Esophagus muscularis mucosa (tissue), 4 donors: ENCODE results near the gene NCBP1. TPM values are rescaled to one million over a fixed set of nuclear protein-coding genes. Genes with fewer than 3 reads are reported as not detected.
"Not testable (repeated sequence)": the region's sequence is repeated elsewhere in the genome, so short reads cannot be mapped to it uniquely, and the experiment has no call there.

ENCODE experiments used
- DNase-seq: peaks from one replicate; pipeline ENCODE4 v3.0.0-alpha.2; 2017; ENCODE audit errors: extremely low spot score
- H3K27ac ChIP-seq, 4 donors: fragments of 200-600 bp; sonication (generic); replicated peaks in 1 of 4; 1 replicate in 3 of 4; 2 replicates in 1 of 4; pipeline ENCODE4 v1.5.1; 2016 to 2019; ENCODE audit warnings: mild to moderate bottlenecking in 1 of 4
- H3K27me3 ChIP-seq, 4 donors: fragments of 200-600 bp; sonication (generic); one replicate each; pipeline versions ENCODE4 v1.5.1 to v1.6.0; 2016 to 2019
- H3K36me3 ChIP-seq, 4 donors: fragments of 200-600 bp; sonication (generic); one replicate each; pipeline ENCODE4 v1.5.1; 2016 to 2019
- H3K4me1 ChIP-seq, 4 donors: fragments of 200-600 bp; sonication (generic); one replicate each; pipeline ENCODE4 v1.5.1; 2016 to 2019
- H3K4me3 ChIP-seq, 4 donors: fragments of 200-600 bp; sonication (generic); 1 replicate in 2 of 4; 2 replicates in 2 of 4; pipeline ENCODE4 v1.5.1; 2016 to 2019; ENCODE audit warnings: mild to moderate bottlenecking in 4 of 4, moderate library complexity in 1 of 4
- H3K9me3 ChIP-seq, 4 donors: fragments of 200-600 bp; sonication (generic); 1 replicate in 3 of 4; 2 replicates in 1 of 4; pipeline ENCODE4 v1.5.1; 2016 to 2019
- CTCF ChIP-seq, 3 experiments: fragments of 200-600 bp in 2 of 3; fragments of 450-650 bp in 1 of 3; sonication (generic) in 2 of 3; IDR thresholded peaks; one replicate each; pipeline ENCODE4 v1.5.1; 2017 to 2019; ENCODE audit warnings: antibody characterized with exemption in 3 of 3, mild to moderate bottlenecking in 2 of 3, moderate library complexity in 1 of 3
- EP300 ChIP-seq: sonication (generic); formaldehyde crosslinking; IDR thresholded peaks from one replicate; pipeline ENCODE4 v1.6.1; 2017; ENCODE audit warnings: antibody characterized with exemption
- POLR2A ChIP-seq: fragments of 450-650 bp; IDR thresholded peaks from one replicate; pipeline ENCODE4 v1.6.1; 2017; ENCODE audit warnings: antibody characterized with exemption, moderate library complexity, mild to moderate bottlenecking, low read depth
- POLR2AphosphoS5 ChIP-seq, 2 donors: sonication (generic); formaldehyde crosslinking; IDR thresholded peaks; one replicate each; pipeline ENCODE4 v1.6.1; 2017; ENCODE audit warnings: antibody characterized with exemption in 2 of 2
- WGBS: methylation state at CpG from one replicate; pipeline ENCODE4 v1.1.5; 2018; 5-methylcytosine and 5-hydroxymethylcytosine counted together
- intact Hi-C: fragments of 100-400 bp; cut with DNase I; formaldehyde crosslinking; loops from one replicate; pipeline ENCODE4 v1.15.1; 2023
- total RNA-seq, 4 donors: library from RNA; depleted of rRNA; stranded (reverse); fragments of >200 nt; gene quantifications; one replicate each; pipeline versions ENCODE4 v1.1.0 to v1.2.1, GENCODE V29; 2016

Gene NCBP1
- total RNA-seq, 4 donors from 2014 or later, result 12.0 to 14.8 (median 14.6) TPM

- no peaks in the 10 kb centered on the region for H3K9me3 ChIP-seq
- H3K36me3 ChIP-seq, result peaks cover 10 to 22% (median 18%) of the 10 kb centered on the region in 4 donors
- no peak for TF ChIP-seq POLR2A
- TF ChIP-seq POLR2AphosphoS5 (IDR thresholded peaks at IDR 0.05), result no peak
- TF ChIP-seq CTCF (IDR thresholded peaks at IDR 0.05), result no peak
- no peak for TF ChIP-seq EP300
- H3K27me3 ChIP-seq, result no peaks in the 10 kb centered on the region
- DNase-seq, result no peak
- peak overlapping the region; percentile 78 to 93 (median 87) for H3K4me3 ChIP-seq
- WGBS, result 13% methylated on average over 9 of the region's 9 CpGs
- peak overlapping the region; percentile 92 to 98 (median 95) for H3K27ac ChIP-seq
- peaks cover 25 to 47% (median 39%) of the 10 kb centered on the region in 4 donors for H3K4me1 ChIP-seq
- intact Hi-C loops, result no loop called here
Measured at GRCh38 chr9:97695995-97696802, 62.6 kb downstream of the NCBP1 start.

DNA sequence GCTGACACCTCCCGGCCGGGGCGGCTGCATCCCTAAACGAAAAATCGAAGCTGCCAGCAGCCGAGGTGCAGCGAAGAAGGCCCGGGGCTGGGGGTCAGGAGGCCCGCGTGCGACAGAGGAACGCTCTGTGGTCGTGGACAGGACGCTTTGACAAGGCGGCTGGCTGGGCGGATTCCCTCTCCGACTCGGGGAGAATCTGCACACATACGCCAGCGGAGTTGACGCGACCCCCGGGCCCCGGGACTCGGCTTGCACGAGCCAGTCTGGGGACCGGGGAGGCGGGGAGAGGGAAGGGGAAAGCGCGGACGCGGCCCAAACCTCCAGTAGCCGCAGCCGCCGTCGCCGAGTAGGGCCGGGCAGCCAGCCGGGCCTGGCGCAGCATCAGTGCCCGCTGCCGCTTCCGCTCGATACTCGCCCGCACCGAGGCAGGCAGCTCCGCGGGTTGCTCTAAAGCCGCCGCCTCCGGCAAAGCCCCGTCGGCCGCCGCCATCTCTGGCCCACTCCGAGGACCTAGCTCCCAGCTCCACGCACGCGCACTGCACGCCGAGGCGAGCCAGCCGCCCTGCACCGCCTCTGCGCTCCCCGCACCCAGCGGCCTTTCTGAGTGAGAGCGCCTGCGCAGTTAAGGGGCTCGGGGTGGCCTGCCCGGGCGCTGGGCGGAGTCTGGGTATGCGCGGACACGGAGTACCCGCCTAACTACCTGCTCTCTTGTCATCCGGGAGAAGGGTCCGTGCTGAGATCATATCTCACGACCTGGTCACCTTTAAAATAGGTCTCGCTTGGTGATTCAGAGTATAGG lies 63.4 kb downstream of the NCBP1 start, which contains the start of gene XPA:
Gene XPA, minus strand, starts transcription at position 538 of the 799 bp plus-strand sequence. Its CDS starts 48 bp downstream, at position 490.
- intact Hi-C loops, result no loop called here
- TF ChIP-seq EP300 (no peak), POLR2A (peak; percentile 67), CTCF (IDR thresholded peaks at IDR 0.05) (no peak), POLR2AphosphoS5 (IDR thresholded peaks at IDR 0.05) (peak; percentile 96 to 97)
- Histone ChIP-seq H3K27ac (peak within 1 kb of the TSS; percentile 92 to 98 (median 95)), H3K9me3 (no peaks in the 10 kb centered on the region), H3K4me1 (peaks cover 25 to 47% (median 39%) of the 10 kb centered on the region in 4 donors), H3K4me3 (peak within 1 kb of the TSS; percentile 78 to 93 (median 87)), H3K36me3 (peaks cover 2 to 14% (median 10%) of the 10 kb centered on the region in 4 donors), H3K27me3 (no peaks in the 10 kb centered on the region)
- peak; percentile 97 for DNase-seq
- WGBS, result 0% methylated on average over 29 of the region's 82 CpGs

GRCh38 chr9:97697837-97698236 lies 64.2 kb downstream of the NCBP1 start:
- 18% methylated on average over 1 of the region's 1 CpG for WGBS
- Histone ChIP-seq H3K4me1 (peaks cover 25 to 45% (median 39%) of the 10 kb centered on the region in 4 donors), H3K36me3 (peaks cover 0 to 6% (median 5%) of the 10 kb centered on the region in 4 donors), H3K27ac (peak overlapping the region; percentile 92 to 98 (median 95)), H3K4me3 (peak overlapping the region; percentile 78 to 93 (median 87)), H3K9me3 (no peaks in the 10 kb centered on the region), H3K27me3 (no peaks in the 10 kb centered on the region)
- intact Hi-C loops, result no loop called here
- TF ChIP-seq CTCF (IDR thresholded peaks at IDR 0.05), result no peak
- TF ChIP-seq POLR2AphosphoS5 (IDR thresholded peaks at IDR 0.05), result no peak
- no peak for TF ChIP-seq EP300
- no peak for TF ChIP-seq POLR2A
- DNase-seq, result no peak

DNA sequence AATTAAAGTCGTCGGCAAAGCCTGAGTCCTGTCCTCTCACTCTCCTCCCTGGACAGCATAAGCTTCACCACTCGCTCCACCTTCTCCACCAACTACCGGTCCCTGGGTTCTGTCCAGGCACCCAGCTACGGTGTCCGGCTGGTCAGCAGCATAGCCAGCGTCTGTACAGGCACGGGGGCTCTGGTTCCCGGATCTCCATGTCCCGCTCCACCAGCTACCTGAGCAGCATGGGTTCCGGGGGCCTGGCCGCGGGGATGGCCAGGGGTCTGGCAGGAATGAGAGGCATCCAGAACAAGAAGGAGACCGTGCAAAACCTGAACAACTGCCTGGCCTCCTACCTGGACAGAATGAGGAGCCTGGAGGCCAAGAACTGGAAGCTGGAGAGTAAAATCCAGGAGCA lies 65.2 kb downstream of the NCBP1 start:
- Histone ChIP-seq H3K4me3 (no peak overlapping the region), H3K4me1 (peaks cover 25 to 44% (median 40%) of the 10 kb centered on the region in 4 donors), H3K36me3 (no peaks in the 10 kb centered on the region), H3K27me3 (no peaks in the 10 kb centered on the region), H3K9me3 (no peaks in the 10 kb centered on the region), H3K27ac (no peak overlapping the region)
- intact Hi-C loops, result no loop called here
- WGBS, result 89% methylated on average over 14 of the region's 14 CpGs
- DNase-seq, result no peak
- TF ChIP-seq EP300, result no peak
- TF ChIP-seq POLR2A, result no peak
- no peak for TF ChIP-seq POLR2AphosphoS5 (IDR thresholded peaks at IDR 0.05)
- no peak for TF ChIP-seq CTCF (IDR thresholded peaks at IDR 0.05)

DNA sequence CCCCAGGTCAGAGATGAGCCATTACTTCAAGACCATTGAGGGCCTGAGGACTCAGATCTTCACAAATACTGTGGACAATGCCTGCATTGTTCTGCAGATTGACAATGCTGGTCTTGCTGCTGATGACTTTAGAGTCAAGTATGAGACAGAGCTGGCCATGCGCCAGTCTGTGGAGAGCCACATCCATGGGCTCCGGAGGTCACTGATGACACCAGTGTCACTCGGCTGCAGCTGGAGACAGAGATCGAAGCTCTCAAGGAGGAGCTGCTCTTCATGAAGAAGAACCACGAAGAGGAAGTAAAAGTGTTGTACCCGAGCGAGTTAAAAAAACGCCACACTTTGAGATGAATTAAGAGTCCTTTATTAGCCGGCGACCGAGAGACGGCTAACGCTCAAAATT lies 65.7 kb downstream of the NCBP1 start:
- H3K27ac ChIP-seq, H3K27me3 ChIP-seq, DNase-seq, H3K4me3 ChIP-seq, H3K9me3 ChIP-seq, intact Hi-C loops, H3K36me3 ChIP-seq: not testable (repeated sequence)
- WGBS, result 73% methylated on average over 13 of the region's 13 CpGs
- peaks cover 29 to 44% (median 40%) of the 10 kb centered on the region in 4 donors for H3K4me1 ChIP-seq

DNA sequence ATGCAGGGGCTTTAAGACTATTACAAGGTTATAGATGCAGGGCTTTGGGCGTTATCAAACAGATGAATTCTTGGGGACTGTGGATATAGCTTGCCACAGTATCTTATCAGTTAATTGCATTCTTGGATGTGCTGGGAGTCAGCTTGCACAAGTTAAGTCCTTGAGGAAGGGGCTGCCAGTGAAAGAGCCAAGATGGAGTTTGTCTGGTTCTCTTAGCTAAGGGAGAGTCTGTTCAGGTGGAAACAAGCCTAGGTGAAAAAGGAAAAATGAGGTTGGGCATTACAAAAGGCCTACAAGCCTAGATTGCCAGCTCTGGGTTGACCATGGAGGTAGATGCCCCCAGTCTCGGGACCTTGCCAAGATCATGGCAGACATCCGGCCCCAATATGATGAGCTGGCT lies 66.2 kb downstream of the NCBP1 start:
- intact Hi-C loops, H3K27ac ChIP-seq, DNase-seq, H3K4me3 ChIP-seq, H3K36me3 ChIP-seq, H3K9me3 ChIP-seq, H3K27me3 ChIP-seq: not testable (repeated sequence)
- WGBS, result 97% methylated on average over 3 of the region's 3 CpGs
- peaks cover 28 to 44% (median 39%) of the 10 kb centered on the region in 4 donors for H3K4me1 ChIP-seq
